Spleen (tissue), 11 donors: Measurements from ENCODE around the gene SLC47A2. TPM values are rescaled to one million over a fixed set of nuclear protein-coding genes. Genes with fewer than 3 reads are reported as not detected.

ENCODE experiments used
- DNase-seq: peaks from one replicate; pipeline ENCODE4 v3.0.0-alpha.2; 2020
- H3K27ac ChIP-seq, 8 donors: fragments of 200-600 bp; sonication (generic) in 7 of 8; 1 replicate in 4 of 8; 2 replicates in 4 of 8; pipeline versions ENCODE4 v1.5.0 to v1.8.0; 2016 to 2021; ENCODE audit warnings: inconsistent platforms in 4 of 8, mild to moderate bottlenecking in 4 of 8, moderate library complexity in 1 of 8
- H3K27me3 ChIP-seq, 7 donors: fragments of 200-600 bp; sonication (generic) in 6 of 7; replicated peaks in 1 of 7; 1 replicate in 4 of 7; 2 replicates in 3 of 7; pipeline versions ENCODE4 v1.5.0 to v1.8.0; 2016 to 2021; ENCODE audit warnings: inconsistent platforms in 3 of 7, mild to moderate bottlenecking in 1 of 7
- H3K36me3 ChIP-seq, 6 donors: fragments of 200-600 bp; sonication (generic) in 5 of 6; 1 replicate in 4 of 6; 2 replicates in 2 of 6; pipeline versions ENCODE4 v1.5.0 to v1.8.0; 2016 to 2021; ENCODE audit warnings: inconsistent platforms in 2 of 6
- H3K4me1 ChIP-seq, 6 donors: fragments of 200-600 bp; sonication (generic) in 5 of 6; 1 replicate in 3 of 6; 2 replicates in 3 of 6; pipeline versions ENCODE4 v1.5.0 to v1.8.0; 2016 to 2021; ENCODE audit warnings: inconsistent platforms in 3 of 6
- H3K4me3 ChIP-seq, 8 donors: fragments of 200-600 bp; sonication (generic) in 7 of 8; 1 replicate in 4 of 8; 2 replicates in 4 of 8; pipeline versions ENCODE4 v1.5.0 to v1.8.0; 2016 to 2021; ENCODE audit warnings: inconsistent platforms in 4 of 8, mild to moderate bottlenecking in 4 of 8, moderate library complexity in 2 of 8
- H3K9me3 ChIP-seq, 8 donors: fragments of 200-600 bp; sonication (generic) in 7 of 8; 1 replicate in 4 of 8; 2 replicates in 4 of 8; pipeline versions ENCODE4 v1.5.0 to v1.8.0; 2016 to 2021; ENCODE audit warnings: inconsistent platforms in 4 of 8
- POLR2A ChIP-seq, 3 donors: fragments of 450-650 bp; IDR thresholded peaks; one replicate each; pipeline ENCODE4 v1.5.1; 2017; ENCODE audit warnings: antibody characterized with exemption in 3 of 3, mild to moderate bottlenecking in 1 of 3
- POLR2AphosphoS5 ChIP-seq, 3 donors: sonication (generic); formaldehyde crosslinking; IDR thresholded peaks; one replicate each; pipeline ENCODE4 v1.5.1; 2017; ENCODE audit warnings: antibody characterized with exemption in 3 of 3
- whole genome bisulfite sequencing, 5 donors: extraction: QIAGEN DNeasy Blood & Tissue Kit in 3 of 5; methylation state at CpG; one replicate each; pipeline versions ENCODE4 v1.1.5 to v1.1.7; 2013 to 2018; 5-methylcytosine and 5-hydroxymethylcytosine counted together
- intact Hi-C: fragments of 100-400 bp; cut with DNase I; formaldehyde crosslinking; loops from one replicate; pipeline ENCODE4 v1.15.0; 2023; ENCODE audit warnings: low total_unique reads
- polyA plus RNA-seq, 3 donors: library from polyadenylated mRNA; stranded (reverse); fragments of 200-250 nt; gene quantifications; one replicate each; pipeline ENCODE4 v1.2.1, GENCODE V29; 2013
- total RNA-seq, 7 donors: library from RNA; depleted of rRNA in 3 of 7; stranded (reverse); fragments of >200 nt in 3 of 7; fragmentation: NEBNext Ultra II Directional in 4 of 7; extraction: Animal tissue kit (Norgen Biotek cat#: 25700) in 4 of 7; gene quantifications; one replicate each; pipeline versions ENCODE4 v1.1.0 to v1.2.1, GENCODE V29; 2016 to 2021
- TF ChIP-seq, protein P1 (sequence below), 11 experiments: fragments of 200-600 bp in 7 of 11; fragments of 450-650 bp in 4 of 11; sonication (generic) in 4 of 11; IDR thresholded peaks in 8 of 11; conservative IDR thresholded peaks in 3 of 11; 1 replicate in 7 of 11; 2 replicates in 4 of 11; pipeline versions ENCODE4 v1.4.0 to v1.8.0; 2016 to 2021; ENCODE audit warnings: antibody characterized with exemption in 11 of 11, inconsistent platforms in 4 of 11, mild to moderate bottlenecking in 1 of 11
- donor health status: healthy with polysubstance abuse.
- donor health status: DM: no; HTN: no; CAD: no; lungs with moderate emphysema.
- donor health status: DM: no; HTN: no; CAD: no.
- donor health status: Bipolar disorder and iron deficiency.
- donor health status: healthy.
- donor health status: DM: no; HTN: no; CAD: no.
- donor health status: DM: yes; HTN: yes; CAD: no.

The SLC47A2 gene
- total and polyA plus RNA-seq, 10 donors = 0.03 TPM; not detected in 9

DNA sequence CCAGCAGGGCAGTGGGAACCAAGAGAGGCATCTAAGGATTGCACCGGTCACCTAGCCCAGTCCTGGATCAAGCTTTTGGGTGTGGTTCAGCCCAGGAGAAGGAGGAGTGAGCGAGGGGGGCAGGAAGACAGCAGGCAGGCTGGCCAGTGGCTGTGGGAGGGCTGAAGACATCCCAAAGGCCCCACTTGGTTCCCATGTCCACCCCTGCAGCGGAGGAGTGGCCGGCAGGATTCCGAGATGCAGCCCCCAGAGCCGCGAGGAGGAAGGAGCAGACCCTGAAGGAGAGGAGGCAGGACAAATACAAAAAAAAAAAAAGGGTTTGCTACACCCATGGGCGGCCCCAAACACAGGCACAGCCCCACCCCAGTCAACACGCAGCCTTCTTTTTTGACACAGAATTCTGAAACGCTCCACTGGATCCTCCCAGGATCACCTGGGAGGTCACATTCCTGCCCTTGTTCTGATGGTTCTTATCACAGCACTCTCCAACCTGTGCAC, 1.1 kb upstream of the SLC47A2 start:
- 89 to 92% (median 91%) methylated on average over 9 to 10 of the region's 10 CpGs for WGBS, 5 donors
- DNase-seq = no peak
- intact Hi-C loops = no loop called here

DNA sequence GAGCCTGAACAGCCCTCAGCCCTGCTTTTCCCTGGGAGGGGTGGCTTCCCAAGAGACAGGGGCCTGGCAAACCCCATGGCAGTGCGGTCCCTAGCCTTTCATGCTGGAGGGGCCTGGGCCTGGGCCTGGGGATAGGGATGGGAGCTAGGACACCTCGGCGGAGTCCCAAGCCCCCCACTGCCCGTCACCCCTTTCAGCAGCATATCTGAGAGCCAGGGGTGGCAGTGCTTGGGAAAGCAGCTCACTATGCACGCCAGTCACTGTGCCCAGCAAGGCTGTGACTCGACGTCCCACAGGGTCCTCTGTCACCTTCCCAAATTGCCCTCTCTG, 612 bp upstream of the SLC47A2 start:
- DNase-seq = no peak
- intact Hi-C loops = no loop called here
- no peak overlapping the region for H3K27ac ChIP-seq
- H3K9me3 ChIP-seq = no peaks in the 10 kb centered on the region
- no peak for TF ChIP-seq POLR2A (IDR thresholded peaks at IDR 0.05)
- TF ChIP-seq, protein P1, sequence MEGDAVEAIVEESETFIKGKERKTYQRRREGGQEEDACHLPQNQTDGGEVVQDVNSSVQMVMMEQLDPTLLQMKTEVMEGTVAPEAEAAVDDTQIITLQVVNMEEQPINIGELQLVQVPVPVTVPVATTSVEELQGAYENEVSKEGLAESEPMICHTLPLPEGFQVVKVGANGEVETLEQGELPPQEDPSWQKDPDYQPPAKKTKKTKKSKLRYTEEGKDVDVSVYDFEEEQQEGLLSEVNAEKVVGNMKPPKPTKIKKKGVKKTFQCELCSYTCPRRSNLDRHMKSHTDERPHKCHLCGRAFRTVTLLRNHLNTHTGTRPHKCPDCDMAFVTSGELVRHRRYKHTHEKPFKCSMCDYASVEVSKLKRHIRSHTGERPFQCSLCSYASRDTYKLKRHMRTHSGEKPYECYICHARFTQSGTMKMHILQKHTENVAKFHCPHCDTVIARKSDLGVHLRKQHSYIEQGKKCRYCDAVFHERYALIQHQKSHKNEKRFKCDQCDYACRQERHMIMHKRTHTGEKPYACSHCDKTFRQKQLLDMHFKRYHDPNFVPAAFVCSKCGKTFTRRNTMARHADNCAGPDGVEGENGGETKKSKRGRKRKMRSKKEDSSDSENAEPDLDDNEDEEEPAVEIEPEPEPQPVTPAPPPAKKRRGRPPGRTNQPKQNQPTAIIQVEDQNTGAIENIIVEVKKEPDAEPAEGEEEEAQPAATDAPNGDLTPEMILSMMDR (IDR thresholded peaks at IDR 0.05 in 8 of 11, conservative IDR thresholded peaks at IDR 0.05 in 3 of 11) = no peak
- no peak for TF ChIP-seq POLR2AphosphoS5 (IDR thresholded peaks at IDR 0.05)
- no peak overlapping the region for H3K4me3 ChIP-seq
- H3K36me3 ChIP-seq = no peaks in the 10 kb centered on the region
- 86 to 99% (median 91%) methylated on average over 7 of the region's 7 CpGs for WGBS, 5 donors
- peaks cover 0 to 14% (median 7%) of the 10 kb centered on the region in 6 donors for H3K4me1 ChIP-seq
- H3K27me3 ChIP-seq = no peaks in the 10 kb centered on the region

More for the DNA sequence above, 1.1 kb upstream of the SLC47A2 start:
- peaks cover 0 to 14% (median 7%) of the 10 kb centered on the region in 6 donors for H3K4me1 ChIP-seq
- no peaks in the 10 kb centered on the region for H3K9me3 ChIP-seq
- H3K27me3 ChIP-seq = no peaks in the 10 kb centered on the region
- no peak overlapping the region for H3K27ac ChIP-seq
- TF ChIP-seq POLR2A (IDR thresholded peaks at IDR 0.05) (no peak), POLR2AphosphoS5 (IDR thresholded peaks at IDR 0.05) (no peak)
- TF ChIP-seq, protein P1 (IDR thresholded peaks at IDR 0.05 in 8 of 11, conservative IDR thresholded peaks at IDR 0.05 in 3 of 11) = no peak
- no peaks in the 10 kb centered on the region for H3K36me3 ChIP-seq
- H3K4me3 ChIP-seq = no peak overlapping the region

DNA sequence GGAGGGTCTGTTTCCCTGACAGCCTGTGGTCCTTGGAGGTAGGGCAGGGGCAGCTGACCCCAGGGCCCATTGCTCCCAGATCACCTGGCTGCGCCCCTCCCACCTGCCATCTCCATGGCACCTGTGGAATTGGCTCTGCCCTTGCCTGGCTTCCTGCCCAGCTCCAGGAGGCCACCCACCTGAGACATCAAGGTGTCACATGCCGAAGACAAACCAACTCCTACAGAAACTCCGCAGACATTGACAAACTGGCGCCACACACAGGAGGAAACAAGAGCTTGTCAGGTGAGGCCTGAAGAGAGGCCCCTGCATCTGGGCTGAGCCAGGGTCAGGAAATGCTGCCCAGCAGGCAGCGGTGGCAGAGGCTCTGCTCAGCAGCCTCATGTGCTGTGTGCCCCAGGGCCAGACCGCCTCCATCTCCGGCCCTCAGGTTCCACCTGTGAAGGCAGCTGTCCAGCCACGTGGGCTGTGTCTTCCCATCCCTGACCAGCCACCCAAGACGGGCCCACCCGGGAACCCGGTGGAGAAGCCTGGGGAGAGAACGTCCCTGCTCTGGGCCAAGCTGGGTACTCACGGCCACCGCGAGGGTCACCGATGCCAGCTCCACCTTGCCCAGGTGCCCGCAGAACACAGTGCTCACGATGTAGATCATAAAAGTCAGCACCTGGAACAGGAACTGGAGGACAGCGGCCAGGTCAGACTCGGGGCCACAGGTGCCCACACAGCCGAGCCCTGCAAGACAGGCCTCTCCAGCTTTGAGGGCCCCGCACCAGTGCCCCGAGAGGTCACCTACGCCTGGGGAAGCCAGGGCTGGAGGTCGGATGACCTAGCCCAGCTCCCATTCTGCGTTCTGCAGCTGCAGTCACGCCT, 1.6 kb downstream of the SLC47A2 start:
- 90 to 95% (median 95%) methylated on average over 10 to 27 of the region's 27 CpGs for WGBS, 5 donors
- no peaks in the 10 kb centered on the region for H3K27me3 ChIP-seq
- H3K4me3 ChIP-seq = no peak overlapping the region
- intact Hi-C loops = no loop called here
- no peaks in the 10 kb centered on the region for H3K36me3 ChIP-seq
- H3K9me3 ChIP-seq = no peaks in the 10 kb centered on the region
- H3K27ac ChIP-seq = no peak overlapping the region
- no peaks in the 10 kb centered on the region for H3K4me1 ChIP-seq
- DNase-seq = no peak
- no peak for TF ChIP-seq POLR2A (IDR thresholded peaks at IDR 0.05)
- TF ChIP-seq, protein P1 (IDR thresholded peaks at IDR 0.05 in 8 of 11, conservative IDR thresholded peaks at IDR 0.05 in 3 of 11) = no peak
- TF ChIP-seq POLR2AphosphoS5 (IDR thresholded peaks at IDR 0.05) = no peak

DNA sequence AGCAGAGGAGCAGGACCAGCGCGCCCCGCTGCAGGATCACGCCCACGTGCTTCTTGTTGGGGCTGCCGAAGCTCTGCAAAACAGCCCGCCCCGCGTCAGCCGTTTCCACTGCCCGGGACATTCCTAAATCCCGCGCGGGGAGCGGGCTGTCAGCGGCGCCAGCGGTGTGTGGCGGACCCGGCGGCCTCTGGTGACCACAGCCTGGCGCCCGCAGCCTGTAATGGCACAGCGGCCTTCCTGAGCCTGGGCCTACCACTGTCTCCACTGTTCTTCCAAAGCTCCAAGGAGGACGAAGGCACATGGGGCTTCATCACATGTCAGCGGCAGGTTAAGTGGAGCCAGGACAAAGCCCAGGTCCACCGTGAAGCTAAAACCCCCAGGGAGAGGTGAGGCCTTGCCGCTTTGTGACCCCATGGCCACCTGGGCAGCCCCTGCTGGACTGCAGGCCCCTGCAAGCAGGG, 2.5 kb downstream of the SLC47A2 start:
- DNase-seq = no peak
- Histone ChIP-seq H3K27me3 (no peaks in the 10 kb centered on the region), H3K9me3 (no peaks in the 10 kb centered on the region), H3K27ac (no peak overlapping the region), H3K4me3 (no peak overlapping the region), H3K36me3 (no peaks in the 10 kb centered on the region), H3K4me1 (no peaks in the 10 kb centered on the region)
- intact Hi-C loops = no loop called here
- WGBS, 5 donors = 92 to 94% (median 93%) methylated on average over 25 to 28 of the region's 28 CpGs
- no peak for TF ChIP-seq POLR2AphosphoS5 (IDR thresholded peaks at IDR 0.05)
- TF ChIP-seq, protein P1 (IDR thresholded peaks at IDR 0.05 in 8 of 11, conservative IDR thresholded peaks at IDR 0.05 in 3 of 11) = no peak
- no peak for TF ChIP-seq POLR2A (IDR thresholded peaks at IDR 0.05)
